Astrocyte (in vitro differentiated cells and primary cell): ENCODE results near the gene ERO1A. TPM values are rescaled to one million over a fixed set of nuclear protein-coding genes. Genes with fewer than 3 reads are reported as not detected.

Experiments
- DNase-seq: peaks from one replicate; pipeline ENCODE4 v3.0.0-alpha.2; 2010; ENCODE audit warnings: low read depth
- FAIRE-seq: peaks from 2 replicates; lab custom pipeline; 2011; peaks lifted over from hg19 to GRCh38; lab: Jason Lieb, UNC
- H2AFZ ChIP-seq: 2 replicates; pipeline ENCODE4 v1.6.0; 2012; ENCODE audit warnings: low read depth, low read length, inconsistent platforms
- H3K27ac ChIP-seq: 2 replicates; pipeline ENCODE4 v1.5.1; 2011; ENCODE audit warnings: low read depth, low read length, inconsistent platforms
- H3K27me3 ChIP-seq: 2 replicates; pipeline ENCODE4 v1.6.0; 2011; ENCODE audit warnings: low read length, inconsistent platforms; ENCODE audit not compliant: insufficient read depth
- H3K36me3 ChIP-seq: 2 replicates; pipeline ENCODE4 v1.5.1; 2011; ENCODE audit warnings: low read length, inconsistent platforms; ENCODE audit not compliant: insufficient read depth
- H3K4me1 ChIP-seq: 2 replicates; pipeline ENCODE4 v1.5.1; 2011; ENCODE audit warnings: low read length, inconsistent platforms; ENCODE audit not compliant: insufficient read depth
- H3K4me2 ChIP-seq: 2 replicates; pipeline ENCODE4 v1.6.0; 2012; ENCODE audit warnings: low read length, inconsistent platforms
- H3K4me3 ChIP-seq: 2 replicates; pipeline ENCODE4 v1.5.1; 2011; ENCODE audit warnings: low read depth, mild to moderate bottlenecking, low read length, inconsistent platforms; ENCODE audit not compliant: insufficient read depth
- H3K79me2 ChIP-seq: 2 replicates; pipeline ENCODE4 v1.6.0; 2012; ENCODE audit warnings: mild to moderate bottlenecking, low read length, inconsistent platforms; ENCODE audit not compliant: insufficient read depth
- H3K9ac ChIP-seq: 2 replicates; pipeline ENCODE4 v1.6.0; 2012; ENCODE audit warnings: mild to moderate bottlenecking, low read length, inconsistent platforms
- H3K9me3 ChIP-seq: 2 replicates; pipeline ENCODE4 v1.5.1; 2012; ENCODE audit warnings: low read depth, mild to moderate bottlenecking, low read length, inconsistent platforms; ENCODE audit not compliant: insufficient read depth
- H4K20me1 ChIP-seq: 2 replicates; pipeline ENCODE4 v1.6.0; 2012; ENCODE audit warnings: low read length, inconsistent platforms; ENCODE audit not compliant: insufficient read depth
- H3K27ac Mint-ChIP-seq: one replicate; pipeline ENCODE4 v1.8.0; 2021; ENCODE audit warnings: mild to moderate bottlenecking, mixed read lengths; ENCODE audit not compliant: unreplicated experiment
- H3K27me3 Mint-ChIP-seq: one replicate; pipeline ENCODE4 v1.8.0; 2021; ENCODE audit warnings: low read depth, mixed read lengths; ENCODE audit not compliant: unreplicated experiment
- H3K36me3 Mint-ChIP-seq: one replicate; pipeline ENCODE4 v1.8.0; 2021; ENCODE audit warnings: low read depth, mixed read lengths; ENCODE audit not compliant: unreplicated experiment
- H3K4me1 Mint-ChIP-seq: one replicate; pipeline ENCODE4 v1.8.0; 2021; ENCODE audit warnings: low read depth, mixed read lengths; ENCODE audit not compliant: unreplicated experiment
- H3K4me3 Mint-ChIP-seq: one replicate; pipeline ENCODE4 v1.8.0; 2021; ENCODE audit warnings: mild to moderate bottlenecking, moderate library complexity, mixed read lengths; ENCODE audit not compliant: unreplicated experiment
- H3K9me3 Mint-ChIP-seq: one replicate; pipeline ENCODE4 v1.8.0; 2021; ENCODE audit warnings: mild to moderate bottlenecking, mixed read lengths; ENCODE audit not compliant: unreplicated experiment
- EZH2 ChIP-seq: IDR thresholded peaks from 2 replicates; pipeline ENCODE4 v1.6.1; 2012; ENCODE audit warnings: mild to moderate bottlenecking, low read length, inconsistent platforms; ENCODE audit not compliant: insufficient read depth
- total RNA-seq: library from RNA; stranded (reverse); gene quantifications from 2 replicates; pipeline ENCODE4 v1.2.1, GENCODE V29; 2021
- TF ChIP-seq, protein P1 (sequence below): IDR thresholded peaks from 2 replicates; pipeline ENCODE4 v1.5.1; 2011; ENCODE audit warnings: low read depth, mild to moderate bottlenecking, inconsistent platforms, low read length, moderate library complexity; ENCODE audit not compliant: insufficient read depth

The ERO1A gene
- total RNA-seq, 1 donor from 2014 or later, result 80.5 TPM

DNA sequence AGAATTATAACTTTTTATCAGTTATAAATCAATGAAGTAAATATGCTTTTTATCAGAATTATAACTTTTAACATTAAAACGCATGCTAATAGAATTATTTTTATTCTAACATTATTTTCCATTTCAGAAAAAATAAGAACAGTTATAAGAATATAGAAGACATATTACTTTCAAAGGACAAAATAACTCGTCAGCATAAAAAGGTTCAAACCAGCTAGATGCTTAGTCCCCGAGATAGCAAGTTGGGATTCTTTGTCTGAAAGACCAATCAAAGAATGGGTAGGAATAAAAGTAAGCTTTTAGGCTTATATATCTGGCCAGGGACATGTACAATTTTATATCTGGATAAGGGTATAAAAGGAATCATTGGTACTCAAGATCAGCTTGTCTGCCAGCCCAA is 76.8 kb downstream of the ERO1A start:
- no peak overlapping the region for H3K27ac Mint-ChIP-seq
- Histone ChIP-seq H2AFZ (no peak overlapping the region), H3K27ac (no peak overlapping the region), H3K4me3 (no peak overlapping the region), H4K20me1 (no peaks in the 10 kb centered on the region), H3K36me3 (no peaks in the 10 kb centered on the region), H3K9me3 (no peaks in the 10 kb centered on the region), H3K4me1 (no peaks in the 10 kb centered on the region), H3K79me2 (no peaks in the 10 kb centered on the region), H3K9ac (no peak overlapping the region), H3K4me2 (no peak overlapping the region), H3K27me3 (no peaks in the 10 kb centered on the region)
- no peaks in the 10 kb centered on the region for H3K9me3 Mint-ChIP-seq
- DNase-seq (no peak), FAIRE-seq (no peak)
- no peaks in the 10 kb centered on the region for H3K4me1 Mint-ChIP-seq
- TF ChIP-seq EZH2, result no peak
- TF ChIP-seq, protein P1, sequence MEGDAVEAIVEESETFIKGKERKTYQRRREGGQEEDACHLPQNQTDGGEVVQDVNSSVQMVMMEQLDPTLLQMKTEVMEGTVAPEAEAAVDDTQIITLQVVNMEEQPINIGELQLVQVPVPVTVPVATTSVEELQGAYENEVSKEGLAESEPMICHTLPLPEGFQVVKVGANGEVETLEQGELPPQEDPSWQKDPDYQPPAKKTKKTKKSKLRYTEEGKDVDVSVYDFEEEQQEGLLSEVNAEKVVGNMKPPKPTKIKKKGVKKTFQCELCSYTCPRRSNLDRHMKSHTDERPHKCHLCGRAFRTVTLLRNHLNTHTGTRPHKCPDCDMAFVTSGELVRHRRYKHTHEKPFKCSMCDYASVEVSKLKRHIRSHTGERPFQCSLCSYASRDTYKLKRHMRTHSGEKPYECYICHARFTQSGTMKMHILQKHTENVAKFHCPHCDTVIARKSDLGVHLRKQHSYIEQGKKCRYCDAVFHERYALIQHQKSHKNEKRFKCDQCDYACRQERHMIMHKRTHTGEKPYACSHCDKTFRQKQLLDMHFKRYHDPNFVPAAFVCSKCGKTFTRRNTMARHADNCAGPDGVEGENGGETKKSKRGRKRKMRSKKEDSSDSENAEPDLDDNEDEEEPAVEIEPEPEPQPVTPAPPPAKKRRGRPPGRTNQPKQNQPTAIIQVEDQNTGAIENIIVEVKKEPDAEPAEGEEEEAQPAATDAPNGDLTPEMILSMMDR, result no peak
- no peaks in the 10 kb centered on the region for H3K27me3 Mint-ChIP-seq
- no peaks in the 10 kb centered on the region for H3K36me3 Mint-ChIP-seq
- no peak overlapping the region for H3K4me3 Mint-ChIP-seq

DNA sequence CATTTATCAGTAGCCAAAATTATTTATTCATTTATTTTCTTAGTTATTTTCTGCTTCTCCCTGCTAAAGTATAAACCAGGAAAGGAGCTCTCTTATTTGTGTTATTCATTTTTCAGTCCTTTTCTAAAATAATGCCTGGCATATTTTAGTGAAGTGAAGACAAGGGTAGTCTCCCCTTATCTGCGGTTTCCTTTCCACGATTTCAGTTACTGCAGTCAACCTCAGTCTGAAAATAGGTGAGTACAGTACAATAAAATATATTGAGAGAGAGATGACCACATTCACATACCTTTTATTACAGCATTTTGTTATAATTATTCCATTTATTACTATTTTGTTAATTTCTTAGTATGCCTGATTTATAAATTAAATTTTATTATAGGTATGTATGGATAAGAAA is 85.2 kb downstream of the ERO1A start:
- H3K9me3 ChIP-seq, result no peaks in the 10 kb centered on the region
- no peaks in the 10 kb centered on the region for H3K36me3 Mint-ChIP-seq
- FAIRE-seq (no peak), DNase-seq (no peak)
- no peaks in the 10 kb centered on the region for H3K27me3 Mint-ChIP-seq
- H3K4me1 ChIP-seq, result no peaks in the 10 kb centered on the region
- H3K4me1 Mint-ChIP-seq, result no peaks in the 10 kb centered on the region
- H2AFZ ChIP-seq, result no peak overlapping the region
- no peak overlapping the region for H3K4me3 Mint-ChIP-seq
- no peak overlapping the region for H3K27ac Mint-ChIP-seq
- H3K9ac ChIP-seq, result no peak overlapping the region
- H4K20me1 ChIP-seq, result no peaks in the 10 kb centered on the region
- H3K27me3 ChIP-seq, result no peaks in the 10 kb centered on the region
- no peaks in the 10 kb centered on the region for H3K36me3 ChIP-seq
- no peaks in the 10 kb centered on the region for H3K79me2 ChIP-seq
- no peaks in the 10 kb centered on the region for H3K9me3 Mint-ChIP-seq
- no peak overlapping the region for H3K4me3 ChIP-seq
- no peak overlapping the region for H3K4me2 ChIP-seq
- H3K27ac ChIP-seq, result no peak overlapping the region
- TF ChIP-seq EZH2, result no peak
- TF ChIP-seq, protein P1, result no peak

DNA sequence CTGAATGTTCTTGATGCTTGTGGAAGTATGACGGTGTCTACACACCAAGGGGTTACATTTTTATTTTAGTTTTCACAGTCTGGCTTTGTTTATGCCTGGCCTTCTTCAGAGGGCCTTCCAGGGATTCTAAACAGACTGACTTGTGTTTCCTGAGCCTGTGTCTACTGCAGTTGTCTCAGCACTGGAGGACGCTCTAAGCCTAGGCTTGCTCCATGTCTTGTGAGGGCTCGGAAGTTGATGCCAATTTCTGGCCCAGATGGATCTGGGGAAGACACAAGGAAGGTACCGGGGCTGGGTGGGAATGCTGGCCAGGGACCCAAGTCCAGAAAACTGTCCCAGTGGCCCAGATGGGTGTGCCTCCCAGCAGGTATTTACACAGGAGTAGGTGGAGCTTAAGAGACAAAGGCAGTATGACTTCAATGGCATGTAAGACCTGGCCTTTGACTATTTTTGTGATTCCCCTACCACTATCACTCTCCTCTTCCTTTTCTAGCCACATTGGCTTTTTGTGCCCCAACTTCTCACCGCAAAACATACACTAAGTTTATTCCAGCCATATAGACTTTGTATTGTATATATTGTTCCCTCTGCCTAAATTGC is 85.8 kb downstream of the ERO1A start:
- H3K27ac Mint-ChIP-seq, result no peak overlapping the region

More for the DNA sequence above, 85.8 kb downstream of the ERO1A start:
- no peaks in the 10 kb centered on the region for H3K4me1 Mint-ChIP-seq
- DNase-seq (no peak), FAIRE-seq (no peak)
- H3K9me3 Mint-ChIP-seq, result no peaks in the 10 kb centered on the region
- H3K4me2 ChIP-seq, result no peak overlapping the region
- H3K27ac ChIP-seq, result no peak overlapping the region
- H3K4me3 Mint-ChIP-seq, result no peak overlapping the region
- no peaks in the 10 kb centered on the region for H3K79me2 ChIP-seq
- no peaks in the 10 kb centered on the region for H3K36me3 ChIP-seq
- H2AFZ ChIP-seq, result no peak overlapping the region
- H3K27me3 Mint-ChIP-seq, result no peaks in the 10 kb centered on the region
- no peak for TF ChIP-seq EZH2
- TF ChIP-seq, protein P1, result no peak
- H3K9ac ChIP-seq, result no peak overlapping the region
- no peaks in the 10 kb centered on the region for H3K9me3 ChIP-seq
- H4K20me1 ChIP-seq, result no peaks in the 10 kb centered on the region
- H3K27me3 ChIP-seq, result no peaks in the 10 kb centered on the region
- H3K4me1 ChIP-seq, result no peaks in the 10 kb centered on the region
- H3K4me3 ChIP-seq, result no peak overlapping the region
- H3K36me3 Mint-ChIP-seq, result no peaks in the 10 kb centered on the region
